Fibroblast of the conjunctiva (primary cell): ENCODE results near the gene SLC38A4.
"Not testable (repeated sequence)": the region's sequence is repeated elsewhere in the genome, so short reads cannot be mapped to it uniquely, and the experiment has no call there.

Source experiments
- DNase-seq: peaks from one replicate; pipeline ENCODE4 v3.0.0-alpha.2; 2010; ENCODE audit warnings: low read depth

SLC38A4 gene

GRCh38 chr12:46825591-46826414 lies at the start of gene SLC38A4:
SLC38A4 (minus strand) TSS chr12:46825997; CDS start chr12:46793071, 32,926 bp downstream.
- DNase-seq = no peak

DNA sequence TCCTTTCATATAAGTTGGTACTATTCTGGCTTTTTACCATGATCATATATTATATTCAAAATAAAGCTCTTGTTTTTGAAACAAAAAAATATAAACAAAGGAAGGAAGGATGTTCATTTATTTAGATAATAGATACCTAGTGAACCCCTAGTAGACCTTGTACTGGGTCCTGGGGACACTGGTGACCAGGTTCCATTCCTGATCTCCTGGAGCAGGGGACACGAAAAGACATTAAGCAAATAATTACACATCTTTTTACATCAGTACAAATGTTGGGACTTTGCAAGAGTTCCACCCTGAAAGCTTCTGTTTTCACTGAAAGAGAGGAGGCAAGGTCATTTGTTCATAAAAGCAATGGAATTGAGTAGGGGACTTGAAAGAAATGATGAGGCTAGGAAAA lies 49.3 kb upstream of the SLC38A4 start:
- DNase-seq = no peak

DNA sequence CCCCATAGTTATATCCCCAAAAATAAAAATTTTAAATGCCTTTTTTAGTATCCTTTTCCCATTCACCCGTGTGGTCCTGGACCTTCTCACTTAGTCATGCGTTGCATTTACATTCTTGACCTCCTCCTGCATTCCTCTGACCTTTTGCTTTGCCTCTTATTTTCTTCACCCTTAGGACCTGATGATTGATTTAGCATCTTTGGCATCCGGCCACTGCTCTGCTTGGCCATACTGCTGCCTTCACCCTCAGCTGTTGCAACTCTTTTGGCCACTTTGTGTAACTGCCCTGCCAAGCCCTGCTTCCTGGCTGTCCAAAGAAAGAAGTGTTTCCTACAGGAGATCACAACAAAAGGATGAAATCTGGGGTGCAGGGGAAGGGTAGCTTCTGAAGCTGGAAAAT lies 48.8 kb upstream of the SLC38A4 start:
- peak; percentile 6 for DNase-seq

- DNase-seq = no peak
Observed at GRCh38 chr12:46872135-46872534, 46.3 kb upstream of the SLC38A4 start.

DNA sequence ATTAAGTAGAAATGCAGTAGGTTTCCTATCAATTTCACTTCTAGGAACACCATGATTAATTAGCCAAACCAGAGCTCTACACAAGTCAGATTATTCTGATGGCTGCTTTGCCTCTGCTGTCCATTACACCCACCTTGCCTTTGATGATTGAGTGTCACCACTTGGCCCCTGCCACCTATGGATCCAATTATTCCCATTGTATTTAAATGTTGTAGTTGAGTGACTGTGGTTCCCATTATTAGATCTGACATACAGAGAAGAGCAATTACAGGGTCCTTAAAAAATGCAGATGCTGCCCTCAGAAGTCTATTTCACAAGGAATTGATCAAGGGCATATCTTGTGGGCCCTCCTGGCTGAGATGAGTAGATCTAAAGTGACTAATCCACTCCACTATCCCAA lies 39.5 kb upstream of the SLC38A4 start:
- no peak for DNase-seq

- DNase-seq = no peak
Observed at GRCh38 chr12:46858368-46858767, 32.6 kb upstream of the SLC38A4 start.

- no peak for DNase-seq
Observed at GRCh38 chr12:46857486-46857885, 31.7 kb upstream of the SLC38A4 start.

- no peak for DNase-seq
Observed at GRCh38 chr12:46855760-46856159, 30.0 kb upstream of the SLC38A4 start.

GRCh38 chr12:46854188-46854587 lies 28.4 kb upstream of the SLC38A4 start:
- not testable (repeated sequence) for DNase-seq

DNA sequence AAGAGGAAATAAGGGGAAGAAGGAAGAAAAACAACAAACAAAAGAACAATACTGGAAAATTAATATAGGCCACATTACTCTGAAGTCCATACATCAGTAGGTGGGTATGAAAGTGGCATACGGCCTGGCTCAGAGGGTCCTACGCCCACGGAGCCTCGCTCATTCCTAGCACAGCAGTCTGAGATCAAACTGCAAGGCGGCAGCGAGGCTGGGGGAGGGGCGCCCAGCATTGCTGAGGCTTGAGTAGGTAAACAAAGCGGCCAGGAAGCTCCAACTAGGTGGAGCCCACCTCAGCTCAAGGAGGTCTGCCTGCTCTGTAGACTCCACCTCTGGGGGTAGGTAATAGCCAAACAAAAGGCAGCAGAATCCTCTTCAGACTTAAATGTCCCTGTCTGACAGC lies 23.0 kb upstream of the SLC38A4 start:
- not testable (repeated sequence) for DNase-seq

DNA sequence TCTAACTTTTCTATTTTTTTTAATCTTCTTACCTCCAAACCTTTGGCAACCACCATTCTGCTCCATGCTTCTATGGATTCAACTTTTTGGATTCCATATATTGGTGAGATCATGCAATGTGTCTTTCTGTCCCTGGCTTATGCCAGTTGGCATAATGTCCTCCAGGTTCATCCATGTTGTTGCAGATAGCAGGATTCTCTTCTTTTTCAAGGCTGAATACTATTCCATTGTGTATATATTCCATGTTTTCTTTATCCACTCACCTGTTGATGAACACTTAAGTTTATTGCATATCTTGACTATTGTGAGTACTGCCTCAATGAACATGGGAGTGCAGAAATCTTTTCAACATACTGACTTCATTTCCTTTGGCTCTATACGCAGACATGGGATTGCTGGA lies 21.2 kb upstream of the SLC38A4 start:
- DNase-seq = no peak

DNA sequence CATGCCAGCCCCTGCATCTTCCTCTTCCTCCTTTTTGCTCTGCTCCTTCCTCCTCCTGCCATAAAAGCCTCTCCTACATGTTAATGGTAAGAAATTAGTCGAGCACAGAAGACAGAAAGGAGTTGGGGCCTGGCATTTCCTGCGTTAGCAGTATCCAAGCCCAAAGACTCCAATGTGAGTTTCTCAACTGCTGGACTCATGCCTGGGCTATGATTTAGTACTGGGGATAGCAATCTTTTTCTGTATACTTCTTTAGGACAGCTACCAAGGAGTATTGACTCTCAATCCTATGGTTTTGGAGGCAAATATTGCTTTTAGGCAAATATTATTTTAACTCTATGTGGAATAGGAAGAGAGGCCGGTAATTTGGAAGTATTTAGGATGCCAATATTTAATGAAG lies 18.0 kb upstream of the SLC38A4 start:
- no peak for DNase-seq

DNA sequence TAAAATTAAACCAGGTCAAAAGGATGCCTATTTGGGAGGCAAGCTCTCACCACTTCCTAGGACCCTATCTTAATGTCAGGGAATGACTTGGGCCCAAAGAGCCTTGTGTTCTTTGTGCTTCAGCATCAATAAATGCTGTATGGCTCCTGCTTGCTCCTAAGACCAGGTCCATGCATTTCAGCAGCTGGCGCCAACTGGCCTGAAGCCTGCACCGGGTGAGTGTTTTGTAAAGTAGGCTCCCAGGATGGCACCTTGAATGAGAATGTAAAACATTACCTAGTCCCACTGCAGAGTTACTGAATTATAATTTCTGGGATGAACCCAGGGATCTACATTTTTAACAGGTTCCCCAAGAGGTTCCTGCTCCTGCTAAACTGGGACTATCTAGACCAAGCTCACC lies 16.1 kb upstream of the SLC38A4 start:
- no peak for DNase-seq

- no peak for DNase-seq
Observed at GRCh38 chr12:46839964-46840363, 14.2 kb upstream of the SLC38A4 start.

- DNase-seq = no peak
Observed at GRCh38 chr12:46839232-46839631, 13.4 kb upstream of the SLC38A4 start.

DNA sequence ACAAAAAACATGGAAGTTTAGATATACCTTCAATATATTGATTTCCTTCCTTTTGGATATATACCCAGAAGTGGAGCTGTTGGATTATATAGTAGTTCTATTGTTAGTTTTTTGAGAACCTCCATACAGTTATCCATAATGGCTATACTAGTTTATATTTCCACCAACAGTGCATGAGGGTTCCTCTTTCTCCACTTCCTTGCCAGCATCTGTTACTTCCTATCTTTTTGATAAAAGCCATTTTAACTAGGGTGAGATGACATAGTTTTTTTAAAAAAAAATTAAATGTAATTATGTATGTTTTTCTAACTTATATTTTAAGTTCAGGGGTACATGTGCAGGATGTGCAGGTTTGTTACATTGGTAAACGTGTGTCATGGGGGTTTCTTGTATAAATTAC lies 10.0 kb upstream of the SLC38A4 start:
- DNase-seq = no peak

- DNase-seq = no peak
Observed at GRCh38 chr12:46832130-46832704, 6.4 kb upstream of the SLC38A4 start.

- DNase-seq = no peak
Observed at GRCh38 chr12:46831335-46832129, 5.7 kb upstream of the SLC38A4 start.

DNA sequence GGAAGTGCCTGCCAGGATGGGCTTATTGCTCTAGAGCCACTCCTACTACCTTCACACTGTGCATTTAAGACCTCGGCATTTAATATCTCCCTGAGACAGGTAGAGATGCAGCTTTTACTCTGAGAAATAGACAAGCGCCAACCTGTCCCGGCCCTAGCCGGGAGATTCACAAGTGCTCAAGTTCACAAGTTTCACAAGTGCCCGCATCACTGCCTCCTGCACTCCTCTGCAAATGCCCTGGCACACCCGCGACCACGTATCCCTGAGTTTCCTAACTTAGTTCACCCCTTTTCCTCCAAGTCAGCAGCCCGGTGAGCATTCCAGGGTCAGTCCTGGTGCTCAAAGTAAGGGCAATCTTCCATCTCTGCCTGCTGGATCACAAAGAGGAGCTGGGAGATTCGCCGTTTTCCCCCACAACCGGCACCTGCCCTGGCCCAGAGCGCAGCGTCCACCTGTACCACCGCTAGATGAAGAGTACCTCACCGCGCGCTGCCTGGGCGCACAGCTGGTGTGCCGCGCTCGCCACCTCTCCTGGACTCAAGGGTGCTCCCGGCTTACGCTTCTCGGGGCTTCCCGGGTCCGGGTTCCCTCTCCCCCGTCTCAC lies 5.0 kb upstream of the SLC38A4 start:
- DNase-seq = no peak

GRCh38 chr12:46824709-46825108 lies 1.1 kb downstream of the SLC38A4 start:
- DNase-seq = no peak

GRCh38 chr12:46818642-46819041 lies 7.2 kb downstream of the SLC38A4 start:
- no peak for DNase-seq

DNA sequence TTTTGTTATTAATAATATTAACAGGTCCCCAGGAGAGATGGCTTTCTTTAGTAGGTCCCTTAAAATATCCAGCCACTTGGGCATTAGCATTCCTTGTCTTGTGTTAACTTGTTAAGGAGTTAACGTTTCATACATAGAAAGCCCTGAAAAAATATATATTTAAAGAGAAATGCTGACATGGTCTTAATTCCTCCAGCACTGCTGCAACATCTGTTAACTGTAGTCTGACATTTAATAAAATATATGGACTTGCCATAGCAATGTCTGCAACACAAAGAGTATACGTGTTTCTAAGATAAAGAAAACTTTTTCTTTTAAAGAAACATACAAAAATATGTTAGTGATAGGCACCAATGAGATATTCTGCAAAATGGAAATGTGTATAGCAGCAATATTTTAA lies 10.0 kb downstream of the SLC38A4 start:
- no peak for DNase-seq

GRCh38 chr12:46814143-46814542 lies 11.7 kb downstream of the SLC38A4 start:
- no peak for DNase-seq
